K562 (cell line): ENCODE results near the gene RNF167. TPM values are rescaled to one million over a fixed set of nuclear protein-coding genes. Genes with fewer than 3 reads are reported as not detected.

Experiments
- ATF1 ChIP-seq, 2 experiments: fragments of 450-650 bp in 1 of 2; IDR thresholded peaks; 2 replicates each; pipeline ENCODE4 v1.6.1; 2016; ENCODE audit warnings: missing compliant biosample characterization in 1 of 2, missing genetic modification characterization in 1 of 2
- CEBPB ChIP-seq: fragments of 450-650 bp; IDR thresholded peaks from 2 replicates; pipeline ENCODE4 v1.6.1; 2016; ENCODE audit warnings: missing genetic modification characterization, missing compliant biosample characterization
- CHD2 ChIP-seq: IDR thresholded peaks from 2 replicates; pipeline ENCODE4 v1.6.1; 2011; ENCODE audit warnings: low read depth, low read length
- CSDE1 ChIP-seq, 2 experiments: fragments of 450-650 bp; IDR thresholded peaks; 2 replicates each; pipeline ENCODE4 v1.6.1; 2016; ENCODE audit warnings: mild to moderate bottlenecking in 1 of 2
- ELF4 ChIP-seq: fragments of 450-650 bp; formaldehyde crosslinking; IDR thresholded peaks from 2 replicates; pipeline ENCODE4 v1.4.0; 2022; ENCODE audit warnings: missing genetic modification characterization
- FOXM1 ChIP-seq, 2 experiments: fragments of 450-650 bp in 1 of 2; sonication (generic) in 1 of 2; formaldehyde crosslinking in 1 of 2; IDR thresholded peaks; 2 replicates each; pipeline versions ENCODE4 v1.6.1 to v1.9.0; 2017 to 2022; ENCODE audit warnings: low read depth in 2 of 2, mild to moderate bottlenecking in 2 of 2, missing genetic modification reagents in 1 of 2, moderate library complexity in 1 of 2
- FOXP1 ChIP-seq: sonication (generic); formaldehyde crosslinking; IDR thresholded peaks from 2 replicates; pipeline ENCODE4 v1.8.0; 2022; ENCODE audit warnings: mild to moderate bottlenecking, missing genetic modification reagents
- HLTF ChIP-seq: fragments of 450-650 bp; IDR thresholded peaks from 2 replicates; pipeline ENCODE4 v1.6.1; 2016
- KDM5B ChIP-seq: fragments of 200-600 bp; sonication (generic); IDR thresholded peaks from 2 replicates; pipeline ENCODE4 v1.6.1; 2012; ENCODE audit warnings: low read depth, mild to moderate bottlenecking, moderate library complexity, low read length, control low read depth, inconsistent platforms; ENCODE audit not compliant: insufficient replicate concordance
- NCOR1 ChIP-seq: fragments of 450-650 bp; IDR thresholded peaks from 2 replicates; pipeline ENCODE4 v1.6.1; 2016; ENCODE audit warnings: mild to moderate bottlenecking, moderate library complexity
- POLR2A ChIP-seq: fragments of 450-650 bp; conservative IDR thresholded peaks from 2 replicates; pipeline ENCODE4 v1.6.1; 2016
- POU5F1 ChIP-seq: fragments of 150-350 bp; IDR thresholded peaks from 2 replicates; pipeline ENCODE4 v1.6.1; 2014; ENCODE audit warnings: borderline replicate concordance, low read length, low read depth, mild to moderate bottlenecking; ENCODE audit not compliant: partially characterized antibody
- SAP30 ChIP-seq: fragments of 200-600 bp; sonication (generic); IDR thresholded peaks from 2 replicates; pipeline ENCODE4 v1.6.1; 2012; ENCODE audit warnings: borderline replicate concordance, low read depth, mild to moderate bottlenecking, moderate library complexity, low read length, control low read depth, inconsistent platforms; ENCODE audit not compliant: insufficient read depth, poor library complexity, severe bottlenecking
- SMC3 ChIP-seq: conservative IDR thresholded peaks from 2 replicates; pipeline ENCODE4 v1.6.1; 2011; ENCODE audit warnings: low read depth, low read length, improper control_type of control experiment; ENCODE audit not compliant: insufficient read depth
- YBX1 ChIP-seq: fragments of 450-650 bp; IDR thresholded peaks from 2 replicates; pipeline ENCODE4 v1.7.1; 2016; ENCODE audit warnings: mild to moderate bottlenecking
- ZC3H11A ChIP-seq: IDR thresholded peaks from 2 replicates; pipeline ENCODE4 v1.6.1; 2012; ENCODE audit warnings: low read depth, low read length, improper control_type of control experiment
- ZFP1 ChIP-seq: fragments of 450-650 bp; formaldehyde crosslinking; IDR thresholded peaks from 2 replicates; pipeline ENCODE4 v1.4.0; 2020; ENCODE audit warnings: mild to moderate bottlenecking, mixed read lengths
- ZNF12 ChIP-seq: sonication (generic); formaldehyde crosslinking; IDR thresholded peaks from 2 replicates; pipeline ENCODE4 v1.4.0; 2020; ENCODE audit warnings: mild to moderate bottlenecking, missing genetic modification reagents
- polyA plus RNA-seq, 8 experiments: library from polyadenylated mRNA; depleted of rRNA in 4 of 8; stranded (reverse) in 5 of 8; unstranded in 3 of 8; fragments of >200 nt; fragmentation: Nextera tagmentation in 2 of 8; fragmentation: Illumina TruSeq in 1 of 8; extraction: Ambion mirVana in 2 of 8; extraction: Trizol in 1 of 8; gene quantifications; 2 replicates each; pipeline versions ENCODE4 v1.2.1 to v1.2.3, GENCODE V29; 2011 to 2014; ENCODE audit warnings: inconsistent platforms in 1 of 8, missing spikeins in 1 of 8
- total RNA-seq, 7 experiments: library from RNA; depleted of rRNA in 6 of 7; stranded (reverse); fragments of >200 nt in 6 of 7; fragmentation: Illumina TruSeq in 2 of 7; extraction: Trizol in 2 of 7; gene quantifications; 2 replicates each; pipeline versions ENCODE4 v1.2.1 to v1.2.3, GENCODE V29; 2011 to 2021; ENCODE audit warnings: low replicate concordance in 1 of 7
- TF ChIP-seq, protein P1 (sequence below): sonication (generic); formaldehyde crosslinking; IDR thresholded peaks from 2 replicates; pipeline ENCODE4 v1.8.0; 2023; ENCODE audit warnings: mild to moderate bottlenecking, missing genetic modification reagents
- TF ChIP-seq, protein P2 (sequence below), 2 experiments: fragments of 450-650 bp in 1 of 2; IDR thresholded peaks; 2 replicates each; pipeline ENCODE4 v1.6.1; 2011 to 2017; ENCODE audit warnings: low read depth in 2 of 2, antibody characterized with exemption in 1 of 2, borderline replicate concordance in 1 of 2, low read length in 1 of 2, mild to moderate bottlenecking in 1 of 2, mixed read lengths in 1 of 2; ENCODE audit not compliant: control insufficient read depth in 1 of 2
- TF ChIP-seq, protein P3 (sequence below): fragments of 250-450 bp; sonication (Bioruptor Pico); IDR thresholded peaks from 2 replicates; pipeline ENCODE4 v1.8.0; 2022; ENCODE audit warnings: moderate library complexity, mild to moderate bottlenecking, inconsistent platforms

RNF167 gene
- total and polyA plus RNA-seq, 9 of the 15 experiments (the other 6 are each of a cell fraction or from before 2014, with no cell fraction given): 16.5 to 143 (median 45.5) TPM

DNA sequence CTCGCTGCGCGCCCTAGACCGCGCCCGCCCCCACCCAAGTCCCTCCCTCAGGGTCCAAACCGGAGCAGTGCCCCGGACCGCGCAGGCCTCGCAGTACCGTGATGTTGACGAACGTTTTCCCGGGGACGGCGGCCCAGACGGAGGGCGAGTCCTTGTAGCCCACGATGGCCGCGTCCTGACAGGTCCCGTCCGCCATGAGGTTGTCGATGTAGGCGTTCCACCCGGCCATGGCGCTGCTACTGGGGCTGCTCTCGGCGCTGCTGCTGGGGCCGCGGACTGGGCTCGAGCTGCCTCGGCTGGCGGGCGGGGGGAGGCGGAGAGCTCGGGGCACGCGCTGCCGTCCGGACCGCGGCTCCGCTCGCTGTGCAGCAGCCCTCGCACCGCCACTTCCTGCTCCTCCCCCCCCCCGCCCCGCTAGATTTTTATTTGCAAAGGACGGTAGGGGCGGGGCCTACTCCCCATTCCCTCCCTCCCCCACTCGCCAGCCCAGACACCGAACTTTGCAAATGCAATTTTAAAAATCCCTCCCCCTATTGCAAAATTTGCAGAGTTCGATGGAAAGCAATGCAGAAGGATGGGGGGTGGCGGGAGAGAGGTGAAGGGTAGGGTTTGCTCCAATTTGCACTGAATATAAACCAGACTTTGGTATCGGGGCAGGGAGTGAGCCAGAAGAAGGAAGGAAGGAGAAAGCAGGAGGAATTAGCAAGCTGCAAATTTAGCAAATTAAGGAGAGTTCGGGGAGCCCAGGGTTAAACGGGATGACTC is 8.3 kb downstream of the RNF167 start, which contains the start of gene PFN1 (continued):
- TF ChIP-seq HLTF (peak; percentile 87; the same call in 1 of the 2 replicates), FOXM1 (IDR thresholded peaks at IDR 0.05; ENCODE audit: low read depth) (peak; percentile 68), FOXM1 (CRISPR knock-in tag; IDR thresholded peaks at IDR 0.05; ENCODE audit: low read depth) (0 out of 2 replicates have a peak, but pooled peaks have one; percentile 39), KDM5B (no peak), POU5F1 (no peak), NCOR1 (no peak), SAP30 (peak; percentile 39), YBX1 (no peak), ELF4 (CRISPR knock-in tag) (peak; percentile 46; the same call in 1 of the 2 replicates), SMC3 (no peak), FOXP1 (0 out of 2 replicates have a peak, but pooled peaks have one; percentile 44), ZNF12 (CRISPR knock-in tag) (0 out of 2 replicates have a peak, but pooled peaks have one; percentile 61), ZC3H11A (no peak), ZFP1 (no peak), POLR2A (peak; percentile 88), CEBPB (tag) (peak; percentile 94), ATF1 (CRISPR knock-in tag; IDR thresholded peaks at IDR 0.05) (no peak), ATF1 (tag; IDR thresholded peaks at IDR 0.05) (no peak), CHD2 (no peak), CSDE1 (IDR thresholded peaks at IDR 0.05) (no peak)
- TF ChIP-seq, protein P1, sequence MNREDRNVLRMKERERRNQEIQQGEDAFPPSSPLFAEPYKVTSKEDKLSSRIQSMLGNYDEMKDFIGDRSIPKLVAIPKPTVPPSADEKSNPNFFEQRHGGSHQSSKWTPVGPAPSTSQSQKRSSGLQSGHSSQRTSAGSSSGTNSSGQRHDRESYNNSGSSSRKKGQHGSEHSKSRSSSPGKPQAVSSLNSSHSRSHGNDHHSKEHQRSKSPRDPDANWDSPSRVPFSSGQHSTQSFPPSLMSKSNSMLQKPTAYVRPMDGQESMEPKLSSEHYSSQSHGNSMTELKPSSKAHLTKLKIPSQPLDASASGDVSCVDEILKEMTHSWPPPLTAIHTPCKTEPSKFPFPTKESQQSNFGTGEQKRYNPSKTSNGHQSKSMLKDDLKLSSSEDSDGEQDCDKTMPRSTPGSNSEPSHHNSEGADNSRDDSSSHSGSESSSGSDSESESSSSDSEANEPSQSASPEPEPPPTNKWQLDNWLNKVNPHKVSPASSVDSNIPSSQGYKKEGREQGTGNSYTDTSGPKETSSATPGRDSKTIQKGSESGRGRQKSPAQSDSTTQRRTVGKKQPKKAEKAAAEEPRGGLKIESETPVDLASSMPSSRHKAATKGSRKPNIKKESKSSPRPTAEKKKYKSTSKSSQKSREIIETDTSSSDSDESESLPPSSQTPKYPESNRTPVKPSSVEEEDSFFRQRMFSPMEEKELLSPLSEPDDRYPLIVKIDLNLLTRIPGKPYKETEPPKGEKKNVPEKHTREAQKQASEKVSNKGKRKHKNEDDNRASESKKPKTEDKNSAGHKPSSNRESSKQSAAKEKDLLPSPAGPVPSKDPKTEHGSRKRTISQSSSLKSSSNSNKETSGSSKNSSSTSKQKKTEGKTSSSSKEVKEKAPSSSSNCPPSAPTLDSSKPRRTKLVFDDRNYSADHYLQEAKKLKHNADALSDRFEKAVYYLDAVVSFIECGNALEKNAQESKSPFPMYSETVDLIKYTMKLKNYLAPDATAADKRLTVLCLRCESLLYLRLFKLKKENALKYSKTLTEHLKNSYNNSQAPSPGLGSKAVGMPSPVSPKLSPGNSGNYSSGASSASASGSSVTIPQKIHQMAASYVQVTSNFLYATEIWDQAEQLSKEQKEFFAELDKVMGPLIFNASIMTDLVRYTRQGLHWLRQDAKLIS (CRISPR knock-in tag): no peak
- TF ChIP-seq, protein P2, sequence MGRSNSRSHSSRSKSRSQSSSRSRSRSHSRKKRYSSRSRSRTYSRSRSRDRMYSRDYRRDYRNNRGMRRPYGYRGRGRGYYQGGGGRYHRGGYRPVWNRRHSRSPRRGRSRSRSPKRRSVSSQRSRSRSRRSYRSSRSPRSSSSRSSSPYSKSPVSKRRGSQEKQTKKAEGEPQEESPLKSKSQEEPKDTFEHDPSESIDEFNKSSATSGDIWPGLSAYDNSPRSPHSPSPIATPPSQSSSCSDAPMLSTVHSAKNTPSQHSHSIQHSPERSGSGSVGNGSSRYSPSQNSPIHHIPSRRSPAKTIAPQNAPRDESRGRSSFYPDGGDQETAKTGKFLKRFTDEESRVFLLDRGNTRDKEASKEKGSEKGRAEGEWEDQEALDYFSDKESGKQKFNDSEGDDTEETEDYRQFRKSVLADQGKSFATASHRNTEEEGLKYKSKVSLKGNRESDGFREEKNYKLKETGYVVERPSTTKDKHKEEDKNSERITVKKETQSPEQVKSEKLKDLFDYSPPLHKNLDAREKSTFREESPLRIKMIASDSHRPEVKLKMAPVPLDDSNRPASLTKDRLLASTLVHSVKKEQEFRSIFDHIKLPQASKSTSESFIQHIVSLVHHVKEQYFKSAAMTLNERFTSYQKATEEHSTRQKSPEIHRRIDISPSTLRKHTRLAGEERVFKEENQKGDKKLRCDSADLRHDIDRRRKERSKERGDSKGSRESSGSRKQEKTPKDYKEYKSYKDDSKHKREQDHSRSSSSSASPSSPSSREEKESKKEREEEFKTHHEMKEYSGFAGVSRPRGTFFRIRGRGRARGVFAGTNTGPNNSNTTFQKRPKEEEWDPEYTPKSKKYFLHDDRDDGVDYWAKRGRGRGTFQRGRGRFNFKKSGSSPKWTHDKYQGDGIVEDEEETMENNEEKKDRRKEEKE (IDR thresholded peaks at IDR 0.05; ENCODE audit: borderline replicate concordance in 1 of 2, control insufficient read depth in 1 of 2, low read depth in 2 of 2, low read length in 1 of 2): no peak
- TF ChIP-seq, protein P3, sequence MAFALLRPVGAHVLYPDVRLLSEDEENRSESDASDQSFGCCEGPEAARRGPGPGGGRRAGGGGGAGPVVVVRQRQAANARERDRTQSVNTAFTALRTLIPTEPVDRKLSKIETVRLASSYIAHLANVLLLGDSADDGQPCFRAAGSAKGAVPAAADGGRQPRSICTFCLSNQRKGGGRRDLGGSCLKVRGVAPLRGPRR (CRISPR knock-in tag): no peak
